ENCODE data around the gene SETMAR. TPM values are rescaled to one million over a fixed set of nuclear protein-coding genes. Genes with fewer than 3 reads are reported as not detected.
A peak's percentile ranks its signal among the peaks of the same experiment; 100 is the strongest.
"Not testable (repeated sequence)": the region's sequence is repeated elsewhere in the genome, so short reads cannot be mapped to it uniquely, and the experiment has no call there.

The SETMAR gene
- total RNA-seq, 1 experiment from 2014 or later: 22.2 TPM

- H3K27me3 ChIP-seq: no peaks in the 10 kb centered on the region
- 0 out of 2 replicates have a peak, but pooled peaks cover 4% of the 10 kb centered on the region for H3K36me3 ChIP-seq
- peak overlapping the region; percentile 90 for H3K27ac ChIP-seq
- H3K9me3 ChIP-seq (replicated peaks): no peaks in the 10 kb centered on the region
- peak overlapping the region; percentile 70 for H3K4me3 ChIP-seq
- no peak for DNase-seq
- H3K4me1 ChIP-seq: no peaks in the 10 kb centered on the region
Observed at GRCh38 chr3:4302747-4303146, 422 bp upstream of the SETMAR start.

- H3K36me3 ChIP-seq; DNase-seq; H3K4me1 ChIP-seq; H3K9me3 ChIP-seq (replicated peaks); H3K4me3 ChIP-seq; H3K27ac ChIP-seq; H3K27me3 ChIP-seq: not testable (repeated sequence)
Observed at GRCh38 chr3:4305210-4305609, 2.0 kb downstream of the SETMAR start.

GRCh38 chr3:4306091-4306490 lies 2.9 kb downstream of the SETMAR start:
- no peaks in the 10 kb centered on the region for H3K9me3 ChIP-seq (replicated peaks)
- no peak for DNase-seq
- H3K27me3 ChIP-seq: no peaks in the 10 kb centered on the region
- peaks cover 4% of the 10 kb centered on the region; the same call in 1 of the 2 replicates for H3K36me3 ChIP-seq
- H3K27ac ChIP-seq: no peak overlapping the region
- H3K4me3 ChIP-seq: no peak overlapping the region
- no peaks in the 10 kb centered on the region for H3K4me1 ChIP-seq

GRCh38 chr3:4306860-4307259 lies 3.7 kb downstream of the SETMAR start:
- H3K4me3 ChIP-seq: no peak overlapping the region
- no peak overlapping the region for H3K27ac ChIP-seq
- no peaks in the 10 kb centered on the region for H3K27me3 ChIP-seq
- H3K36me3 ChIP-seq: peaks cover 4% of the 10 kb centered on the region; the same call in 1 of the 2 replicates
- no peaks in the 10 kb centered on the region for H3K4me1 ChIP-seq
- H3K9me3 ChIP-seq (replicated peaks): no peaks in the 10 kb centered on the region
- DNase-seq: no peak

- Histone ChIP-seq H3K27ac (no peak overlapping the region), H3K9me3 (replicated peaks) (no peaks in the 10 kb centered on the region), H3K27me3 (no peaks in the 10 kb centered on the region), H3K4me3 (no peak overlapping the region), H3K4me1 (no peaks in the 10 kb centered on the region), H3K36me3 (peaks cover 16% of the 10 kb centered on the region)
- no peak for DNase-seq
Observed at GRCh38 chr3:4309491-4310128, 6.4 kb downstream of the SETMAR start.

- no peak overlapping the region for H3K27ac ChIP-seq
- no peaks in the 10 kb centered on the region for H3K9me3 ChIP-seq (replicated peaks)
- no peaks in the 10 kb centered on the region for H3K4me1 ChIP-seq
- H3K36me3 ChIP-seq: peaks cover 25% of the 10 kb centered on the region
- no peak for DNase-seq
- no peaks in the 10 kb centered on the region for H3K27me3 ChIP-seq
- no peak overlapping the region for H3K4me3 ChIP-seq
Observed at GRCh38 chr3:4310971-4311370, 7.8 kb downstream of the SETMAR start.

GRCh38 chr3:4311496-4311895 lies 8.3 kb downstream of the SETMAR start:
- DNase-seq: no peak
- Histone ChIP-seq H3K27ac (no peak overlapping the region), H3K36me3 (peaks cover 30% of the 10 kb centered on the region), H3K27me3 (no peaks in the 10 kb centered on the region), H3K9me3 (replicated peaks) (no peaks in the 10 kb centered on the region), H3K4me1 (no peaks in the 10 kb centered on the region), H3K4me3 (no peak overlapping the region)

- H3K4me1 ChIP-seq: no peaks in the 10 kb centered on the region
- H3K27me3 ChIP-seq: no peaks in the 10 kb centered on the region
- DNase-seq: no peak
- H3K27ac ChIP-seq: no peak overlapping the region
- H3K4me3 ChIP-seq: no peak overlapping the region
- H3K9me3 ChIP-seq (replicated peaks): no peaks in the 10 kb centered on the region
- peaks cover 39% of the 10 kb centered on the region for H3K36me3 ChIP-seq
Observed at GRCh38 chr3:4313606-4314293, 10.6 kb downstream of the SETMAR start.

GRCh38 chr3:4314688-4315087 lies 11.5 kb downstream of the SETMAR start:
- Histone ChIP-seq H3K36me3 (peaks cover 39% of the 10 kb centered on the region), H3K4me1 (no peaks in the 10 kb centered on the region)
- DNase-seq: no peak

GRCh38 chr3:4320096-4320911 lies 17.1 kb downstream of the SETMAR start:
- no peak overlapping the region for H3K4me3 ChIP-seq
- H3K27me3 ChIP-seq: no peaks in the 10 kb centered on the region
- no peak for DNase-seq
- peaks cover 23% of the 10 kb centered on the region for H3K36me3 ChIP-seq
- no peaks in the 10 kb centered on the region for H3K9me3 ChIP-seq (replicated peaks)
- no peaks in the 10 kb centered on the region for H3K4me1 ChIP-seq
- no peak overlapping the region for H3K27ac ChIP-seq

More at GRCh38 chr3:4314688-4315087, 11.5 kb downstream of the SETMAR start:
- H3K27me3 ChIP-seq: no peaks in the 10 kb centered on the region
- H3K4me3 ChIP-seq: no peak overlapping the region
- no peaks in the 10 kb centered on the region for H3K9me3 ChIP-seq (replicated peaks)
- H3K27ac ChIP-seq: no peak overlapping the region

GRCh38 chr3:4321732-4322131 lies 18.6 kb downstream of the SETMAR start:
- H3K27ac ChIP-seq: no peak overlapping the region
- no peaks in the 10 kb centered on the region for H3K9me3 ChIP-seq (replicated peaks)
- no peaks in the 10 kb centered on the region for H3K4me1 ChIP-seq
- H3K36me3 ChIP-seq: peaks cover 11% of the 10 kb centered on the region; the same call in 1 of the 2 replicates
- H3K4me3 ChIP-seq: no peak overlapping the region
- no peak for DNase-seq
- H3K27me3 ChIP-seq: no peaks in the 10 kb centered on the region

- Histone ChIP-seq H3K27me3 (no peaks in the 10 kb centered on the region), H3K4me3 (no peak overlapping the region), H3K9me3 (replicated peaks) (no peaks in the 10 kb centered on the region), H3K36me3 (0 out of 2 replicates have a peak, but pooled peaks cover 2% of the 10 kb centered on the region), H3K27ac (no peak overlapping the region), H3K4me1 (no peaks in the 10 kb centered on the region)
- DNase-seq: no peak
Observed at GRCh38 chr3:4322635-4323034, 19.5 kb downstream of the SETMAR start.

GRCh38 chr3:4323246-4324027 lies 20.3 kb downstream of the SETMAR start:
- Histone ChIP-seq H3K4me3 (no peak overlapping the region), H3K4me1 (no peaks in the 10 kb centered on the region), H3K27me3 (no peaks in the 10 kb centered on the region), H3K9me3 (replicated peaks) (no peaks in the 10 kb centered on the region), H3K36me3 (no peaks in the 10 kb centered on the region), H3K27ac (no peak overlapping the region)
- no peak for DNase-seq

- no peak for DNase-seq
Observed at GRCh38 chr3:4326868-4327267, 23.7 kb downstream of the SETMAR start.

More at GRCh38 chr3:4326868-4327267, 23.7 kb downstream of the SETMAR start:
- Histone ChIP-seq H3K4me1 (no peaks in the 10 kb centered on the region), H3K27me3 (no peaks in the 10 kb centered on the region), H3K4me3 (no peak overlapping the region), H3K27ac (no peak overlapping the region), H3K9me3 (replicated peaks) (no peaks in the 10 kb centered on the region), H3K36me3 (no peaks in the 10 kb centered on the region)

Measured in SJCRH30 (cell line).